Omental fat pad (tissue), 4 donors: ENCODE results near the gene CYB5B. TPM values are rescaled to one million over a fixed set of nuclear protein-coding genes. Genes with fewer than 3 reads are reported as not detected.
"Not testable (repeated sequence)": the region's sequence is repeated elsewhere in the genome, so short reads cannot be mapped to it uniquely, and the experiment has no call there.

Source experiments
- ATAC-seq: fragments of 150-250 bp; one replicate; pipeline ENCODE4 v1.9.1; 2016; ENCODE audit warnings: mild to moderate bottlenecking, moderate library complexity; ENCODE audit not compliant: low FRiP score
- DNase-seq: peaks from one replicate; pipeline ENCODE4 v3.0.0-alpha.2; 2019; ENCODE audit warnings: low spot score
- CTCF ChIP-seq, 3 donors: fragments of 450-650 bp; IDR thresholded peaks; one replicate each; pipeline ENCODE4 v1.5.1; 2016 to 2017; ENCODE audit warnings: antibody characterized with exemption in 3 of 3, mild to moderate bottlenecking in 3 of 3, moderate library complexity in 2 of 3
- total RNA-seq, 4 donors: library from RNA; depleted of rRNA; stranded (reverse); fragments of >200 nt; gene quantifications; one replicate each; pipeline ENCODE4 v1.1.0, GENCODE V29; 2016

CYB5B gene
- total RNA-seq, 4 donors from 2014 or later = 32.0 to 41.8 (median 36.2) TPM

- TF ChIP-seq CTCF (IDR thresholded peaks at IDR 0.05) = no peak
- no peak for DNase-seq
- no peak for ATAC-seq
Observed at GRCh38 chr16:69435977-69436820, 11.8 kb downstream of the CYB5B start.

- no peak for TF ChIP-seq CTCF (IDR thresholded peaks at IDR 0.05)
- DNase-seq (no peak), ATAC-seq (no peak)
Observed at GRCh38 chr16:69436896-69437295, 12.5 kb downstream of the CYB5B start.

- no peak for TF ChIP-seq CTCF (IDR thresholded peaks at IDR 0.05)
- DNase-seq (no peak), ATAC-seq (no peak)
Observed at GRCh38 chr16:69438465-69438864, 14.0 kb downstream of the CYB5B start.

GRCh38 chr16:69440250-69440649 is 15.8 kb downstream of the CYB5B start:
- no peak for ATAC-seq
- no peak for TF ChIP-seq CTCF (IDR thresholded peaks at IDR 0.05)

GRCh38 chr16:69441030-69441429 is 16.6 kb downstream of the CYB5B start:
- DNase-seq, ATAC-seq: not testable (repeated sequence)

More at GRCh38 chr16:69440250-69440649, 15.8 kb downstream of the CYB5B start:
- DNase-seq = no peak

GRCh38 chr16:69443927-69444631 is 19.7 kb downstream of the CYB5B start:
- ATAC-seq = peak; percentile 35
- DNase-seq = no peak

More at GRCh38 chr16:69443927-69444631, 19.7 kb downstream of the CYB5B start:
- no peak for TF ChIP-seq CTCF (IDR thresholded peaks at IDR 0.05)
